ENCODE results near the gene GNAT3.

GNAT3 gene

GRCh38 chr7:80524693-80525092 lies 12.8 kb upstream of the GNAT3 start:
- no peak for DNase-seq
- H3K36me3 Mint-ChIP-seq (ENCODE audit: low read depth) = no peaks in the 10 kb centered on the region
- no peak overlapping the region for H3K4me3 Mint-ChIP-seq
- no peak for ATAC-seq
- H3K27ac Mint-ChIP-seq = no peak overlapping the region
- H3K27me3 Mint-ChIP-seq = no peaks in the 10 kb centered on the region
- H3K4me1 Mint-ChIP-seq = no peaks in the 10 kb centered on the region
- no peaks in the 10 kb centered on the region for H3K9me3 Mint-ChIP-seq

GRCh38 chr7:80521809-80522208 lies 9.9 kb upstream of the GNAT3 start:
- Mint-ChIP-seq H3K4me1 (no peaks in the 10 kb centered on the region), H3K4me3 (no peak overlapping the region), H3K36me3 (ENCODE audit: low read depth) (no peaks in the 10 kb centered on the region), H3K27ac (no peak overlapping the region), H3K9me3 (no peaks in the 10 kb centered on the region), H3K27me3 (no peaks in the 10 kb centered on the region)
- DNase-seq (no peak), ATAC-seq (no peak)

- no peaks in the 10 kb centered on the region for H3K27me3 Mint-ChIP-seq
- no peaks in the 10 kb centered on the region for H3K36me3 Mint-ChIP-seq (ENCODE audit: low read depth)
- H3K9me3 Mint-ChIP-seq = no peaks in the 10 kb centered on the region
- no peaks in the 10 kb centered on the region for H3K4me1 Mint-ChIP-seq
- no peak overlapping the region for H3K4me3 Mint-ChIP-seq
- ATAC-seq = no peak
- H3K27ac Mint-ChIP-seq = no peak overlapping the region
- no peak for DNase-seq
Observed at GRCh38 chr7:80520199-80520598, 8.3 kb upstream of the GNAT3 start.

- Mint-ChIP-seq H3K9me3 (no peaks in the 10 kb centered on the region), H3K27me3 (no peaks in the 10 kb centered on the region), H3K4me3 (no peak overlapping the region), H3K27ac (no peak overlapping the region), H3K36me3 (ENCODE audit: low read depth) (no peaks in the 10 kb centered on the region), H3K4me1 (no peaks in the 10 kb centered on the region)
- DNase-seq (no peak), ATAC-seq (no peak)
Observed at GRCh38 chr7:80517282-80517747, 5.5 kb upstream of the GNAT3 start.

GRCh38 chr7:80515298-80515697 lies 3.4 kb upstream of the GNAT3 start:
- Mint-ChIP-seq H3K27ac (no peak overlapping the region), H3K4me1 (no peaks in the 10 kb centered on the region), H3K9me3 (no peaks in the 10 kb centered on the region), H3K27me3 (no peaks in the 10 kb centered on the region), H3K4me3 (no peak overlapping the region), H3K36me3 (ENCODE audit: low read depth) (no peaks in the 10 kb centered on the region)
- no peak for ATAC-seq
- no peak for DNase-seq

GRCh38 chr7:80510021-80510420 lies 1.8 kb downstream of the GNAT3 start:
- Mint-ChIP-seq H3K27ac (no peak overlapping the region), H3K9me3 (no peaks in the 10 kb centered on the region), H3K27me3 (no peaks in the 10 kb centered on the region), H3K4me3 (no peak overlapping the region), H3K36me3 (ENCODE audit: low read depth) (no peaks in the 10 kb centered on the region), H3K4me1 (no peaks in the 10 kb centered on the region)
- no peak for DNase-seq
- ATAC-seq = no peak

- no peak for ATAC-seq
- no peaks in the 10 kb centered on the region for H3K4me1 Mint-ChIP-seq
- no peaks in the 10 kb centered on the region for H3K27me3 Mint-ChIP-seq
- H3K4me3 Mint-ChIP-seq = no peak overlapping the region
- H3K9me3 Mint-ChIP-seq = no peaks in the 10 kb centered on the region
- no peak for DNase-seq
- no peak overlapping the region for H3K27ac Mint-ChIP-seq
- no peaks in the 10 kb centered on the region for H3K36me3 Mint-ChIP-seq (ENCODE audit: low read depth)
Observed at GRCh38 chr7:80508440-80508839, 3.4 kb downstream of the GNAT3 start.

- Mint-ChIP-seq H3K27ac (no peak overlapping the region), H3K4me1 (no peaks in the 10 kb centered on the region), H3K27me3 (peaks cover 3% of the 10 kb centered on the region), H3K9me3 (no peaks in the 10 kb centered on the region), H3K4me3 (no peak overlapping the region), H3K36me3 (ENCODE audit: low read depth) (no peaks in the 10 kb centered on the region)
- no peak for ATAC-seq
- DNase-seq = no peak
Observed at GRCh38 chr7:80505900-80506500, 5.9 kb downstream of the GNAT3 start.

- H3K27me3 Mint-ChIP-seq = peaks cover 5% of the 10 kb centered on the region
- no peak for ATAC-seq
- H3K4me1 Mint-ChIP-seq = no peaks in the 10 kb centered on the region
- H3K4me3 Mint-ChIP-seq = no peak overlapping the region
- no peaks in the 10 kb centered on the region for H3K36me3 Mint-ChIP-seq (ENCODE audit: low read depth)
- no peak for DNase-seq
- no peaks in the 10 kb centered on the region for H3K9me3 Mint-ChIP-seq
- no peak overlapping the region for H3K27ac Mint-ChIP-seq
Observed at GRCh38 chr7:80500325-80500724, 11.5 kb downstream of the GNAT3 start.

- H3K9me3 Mint-ChIP-seq = no peaks in the 10 kb centered on the region
- DNase-seq (no peak), ATAC-seq (no peak)
- no peak overlapping the region for H3K4me3 Mint-ChIP-seq
- H3K4me1 Mint-ChIP-seq = no peaks in the 10 kb centered on the region
- H3K27me3 Mint-ChIP-seq = peaks cover 5% of the 10 kb centered on the region
- H3K36me3 Mint-ChIP-seq (ENCODE audit: low read depth) = no peaks in the 10 kb centered on the region
- H3K27ac Mint-ChIP-seq = no peak overlapping the region
Observed at GRCh38 chr7:80499350-80499953, 12.4 kb downstream of the GNAT3 start.

GRCh38 chr7:80498481-80499349 lies 13.1 kb downstream of the GNAT3 start:
- DNase-seq (no peak), ATAC-seq (no peak)
- Mint-ChIP-seq H3K36me3 (ENCODE audit: low read depth) (no peaks in the 10 kb centered on the region), H3K27me3 (peaks cover 7% of the 10 kb centered on the region), H3K9me3 (no peaks in the 10 kb centered on the region), H3K27ac (no peak overlapping the region), H3K4me1 (no peaks in the 10 kb centered on the region), H3K4me3 (no peak overlapping the region)

- DNase-seq = no peak
- Mint-ChIP-seq H3K27ac (no peak overlapping the region), H3K27me3 (peaks cover 4% of the 10 kb centered on the region), H3K9me3 (no peaks in the 10 kb centered on the region), H3K36me3 (ENCODE audit: low read depth) (no peaks in the 10 kb centered on the region), H3K4me1 (no peaks in the 10 kb centered on the region), H3K4me3 (no peak overlapping the region)
- no peak for ATAC-seq
Observed at GRCh38 chr7:80496586-80496985, 15.3 kb downstream of the GNAT3 start.

GRCh38 chr7:80493121-80493849 lies 18.6 kb downstream of the GNAT3 start:
- Mint-ChIP-seq H3K9me3 (no peaks in the 10 kb centered on the region), H3K4me3 (no peak overlapping the region), H3K4me1 (no peaks in the 10 kb centered on the region), H3K27me3 (peaks cover 4% of the 10 kb centered on the region), H3K36me3 (ENCODE audit: low read depth) (no peaks in the 10 kb centered on the region), H3K27ac (no peak overlapping the region)
- no peak for ATAC-seq
- no peak for DNase-seq

GRCh38 chr7:80491462-80491861 lies 20.4 kb downstream of the GNAT3 start:
- Mint-ChIP-seq H3K27me3 (peaks cover 4% of the 10 kb centered on the region), H3K9me3 (no peaks in the 10 kb centered on the region), H3K36me3 (ENCODE audit: low read depth) (no peaks in the 10 kb centered on the region), H3K27ac (no peak overlapping the region), H3K4me3 (no peak overlapping the region), H3K4me1 (no peaks in the 10 kb centered on the region)
- ATAC-seq (no peak), DNase-seq (no peak)
